Gastrocnemius medialis (tissue), 4 donors: ENCODE data around the gene LDLRAD4. TPM values are rescaled to one million over a fixed set of nuclear protein-coding genes. Genes with fewer than 3 reads are reported as not detected.

Experiments used
- ATAC-seq, 2 donors: fragments of 150-250 bp; one replicate each; pipeline ENCODE4 v1.9.1; 2016
- DNase-seq, 2 donors: peaks; one replicate each; pipeline ENCODE4 v3.0.0-alpha.2; 2019
- H3K27ac ChIP-seq, 4 donors: fragments of 200-600 bp; sonication (generic); 1 replicate in 1 of 4; 2 replicates in 3 of 4; pipeline ENCODE4 v1.5.1; 2016 to 2018; ENCODE audit warnings: mild to moderate bottlenecking in 2 of 4, moderate library complexity in 1 of 4
- H3K27me3 ChIP-seq, 3 donors: fragments of 200-600 bp; sonication (generic) in 2 of 3; 1 replicate in 1 of 3; 2 replicates in 2 of 3; pipeline versions ENCODE4 v1.5.1 to v1.6.0; 2016 to 2019; ENCODE audit warnings: mild to moderate bottlenecking in 1 of 3, moderate library complexity in 1 of 3
- H3K36me3 ChIP-seq, 2 donors: fragments of 200-600 bp; sonication (generic) in 1 of 2; one replicate each; pipeline ENCODE4 v1.5.1; 2017 to 2018
- H3K4me1 ChIP-seq, 2 donors: fragments of 200-600 bp; sonication (generic) in 1 of 2; one replicate each; pipeline ENCODE4 v1.5.1; 2016 to 2017; ENCODE audit warnings: mild to moderate bottlenecking in 2 of 2
- H3K4me3 ChIP-seq, 4 donors: fragments of 200-600 bp; sonication (generic) in 3 of 4; 1 replicate in 1 of 4; 2 replicates in 3 of 4; pipeline ENCODE4 v1.5.1; 2016 to 2019; ENCODE audit warnings: mild to moderate bottlenecking in 2 of 4
- H3K9me3 ChIP-seq, 3 donors: fragments of 200-600 bp; sonication (generic) in 2 of 3; 1 replicate in 1 of 3; 2 replicates in 2 of 3; pipeline ENCODE4 v1.5.1; 2016 to 2019
- POLR2A ChIP-seq, 2 donors: fragments of 450-650 bp; IDR thresholded peaks; one replicate each; pipeline ENCODE4 v1.6.1; 2017; ENCODE audit warnings: antibody characterized with exemption in 2 of 2, mild to moderate bottlenecking in 2 of 2, moderate library complexity in 2 of 2
- in situ Hi-C, 4 donors: fragments of 200-750 bp; cut with MboI; loops; one replicate each; pipeline versions ENCODE4 v1.15.0 to v1.8.0; 2017; ENCODE audit warnings: low sequenced_read_pairs in 4 of 4
- intact Hi-C: fragments of 100-400 bp; cut with DNase I; formaldehyde crosslinking; loops from one replicate; pipeline ENCODE4 v1.15.1; 2023; ENCODE audit warnings: low total_unique reads
- total RNA-seq, 4 donors: library from RNA; depleted of rRNA; stranded (reverse); fragments of >200 nt; gene quantifications; one replicate each; pipeline versions ENCODE4 v1.1.0 to v1.2.3, GENCODE V29; 2016
- TF ChIP-seq, protein P1 (sequence below), 5 experiments: fragments of 450-650 bp in 3 of 5; fragments of 200-600 bp in 2 of 5; sonication (generic) in 2 of 5; IDR thresholded peaks in 4 of 5; conservative IDR thresholded peaks in 1 of 5; 1 replicate in 4 of 5; 2 replicates in 1 of 5; pipeline ENCODE4 v1.5.1; 2016 to 2019; ENCODE audit warnings: antibody characterized with exemption in 5 of 5, mild to moderate bottlenecking in 3 of 5, moderate library complexity in 3 of 5

Gene LDLRAD4
- total RNA-seq, 4 donors from 2014 or later, result 3.9 to 11.1 (median 6.5) TPM

- Histone ChIP-seq H3K27ac (no peak overlapping the region), H3K4me1 (peaks cover 21 to 24% of the 10 kb centered on the region in 2 donors), H3K36me3 (no peaks in the 10 kb centered on the region), H3K4me3 (no peak overlapping the region), H3K27me3 (no peaks in the 10 kb centered on the region), H3K9me3 (no peaks in the 10 kb centered on the region)
- in situ Hi-C loops (loop anchor here in 2 of 4 donors (10.0 to 25.0 kb wide), 2 partner anchors 162 to 174 kb away; partner anchors contain the start of genes FAM210A (in 1 of the 2) and RNMT (in 1 of the 2)), intact Hi-C loops (loop anchor here (10.0 kb wide), 1 partner anchor 254 kb away; no protein-coding TSS in a partner anchor)
- TF ChIP-seq, protein P1, sequence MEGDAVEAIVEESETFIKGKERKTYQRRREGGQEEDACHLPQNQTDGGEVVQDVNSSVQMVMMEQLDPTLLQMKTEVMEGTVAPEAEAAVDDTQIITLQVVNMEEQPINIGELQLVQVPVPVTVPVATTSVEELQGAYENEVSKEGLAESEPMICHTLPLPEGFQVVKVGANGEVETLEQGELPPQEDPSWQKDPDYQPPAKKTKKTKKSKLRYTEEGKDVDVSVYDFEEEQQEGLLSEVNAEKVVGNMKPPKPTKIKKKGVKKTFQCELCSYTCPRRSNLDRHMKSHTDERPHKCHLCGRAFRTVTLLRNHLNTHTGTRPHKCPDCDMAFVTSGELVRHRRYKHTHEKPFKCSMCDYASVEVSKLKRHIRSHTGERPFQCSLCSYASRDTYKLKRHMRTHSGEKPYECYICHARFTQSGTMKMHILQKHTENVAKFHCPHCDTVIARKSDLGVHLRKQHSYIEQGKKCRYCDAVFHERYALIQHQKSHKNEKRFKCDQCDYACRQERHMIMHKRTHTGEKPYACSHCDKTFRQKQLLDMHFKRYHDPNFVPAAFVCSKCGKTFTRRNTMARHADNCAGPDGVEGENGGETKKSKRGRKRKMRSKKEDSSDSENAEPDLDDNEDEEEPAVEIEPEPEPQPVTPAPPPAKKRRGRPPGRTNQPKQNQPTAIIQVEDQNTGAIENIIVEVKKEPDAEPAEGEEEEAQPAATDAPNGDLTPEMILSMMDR (IDR thresholded peaks at IDR 0.05 in 4 of 5, conservative IDR thresholded peaks at IDR 0.05 in 1 of 5), result no peak
- no peak for TF ChIP-seq POLR2A (IDR thresholded peaks at IDR 0.05)
- ATAC-seq (no peak), DNase-seq (no peak)
These were observed 332.1 kb downstream of the LDLRAD4 start for GRCh38 chr18:13550418-13551304.

DNA sequence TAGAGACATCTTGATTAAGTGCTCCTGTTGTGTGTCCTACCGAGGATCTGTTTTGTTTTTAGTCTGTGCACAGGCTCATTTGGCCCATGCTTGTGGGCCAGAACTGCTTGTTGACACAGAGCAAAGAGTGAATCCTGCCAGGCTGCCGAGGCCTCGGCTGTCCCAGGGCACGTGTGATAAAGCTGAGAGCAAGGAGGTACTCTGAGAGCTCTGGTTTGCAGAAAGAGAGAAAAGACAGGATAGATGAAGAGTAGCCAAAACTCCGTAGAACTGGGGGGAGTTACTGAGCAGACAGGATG lies 332.7 kb downstream of the LDLRAD4 start:
- in situ Hi-C loops (loop anchor here in 2 of 4 donors (10.0 to 25.0 kb wide), 2 partner anchors 161 to 174 kb away; partner anchors contain the start of genes FAM210A (in 1 of the 2) and RNMT (in 1 of the 2)), intact Hi-C loops (loop anchor here (10.0 kb wide), 1 partner anchor 254 kb away; no protein-coding TSS in a partner anchor)
- DNase-seq (no peak), ATAC-seq (no peak)
- Histone ChIP-seq H3K4me1 (peaks cover 21 to 24% of the 10 kb centered on the region in 2 donors), H3K27ac (no peak overlapping the region), H3K9me3 (no peaks in the 10 kb centered on the region), H3K27me3 (no peaks in the 10 kb centered on the region), H3K36me3 (no peaks in the 10 kb centered on the region), H3K4me3 (no peak overlapping the region)
- TF ChIP-seq POLR2A (IDR thresholded peaks at IDR 0.05), result no peak
- TF ChIP-seq, protein P1 (IDR thresholded peaks at IDR 0.05 in 4 of 5, conservative IDR thresholded peaks at IDR 0.05 in 1 of 5), result no peak

DNA sequence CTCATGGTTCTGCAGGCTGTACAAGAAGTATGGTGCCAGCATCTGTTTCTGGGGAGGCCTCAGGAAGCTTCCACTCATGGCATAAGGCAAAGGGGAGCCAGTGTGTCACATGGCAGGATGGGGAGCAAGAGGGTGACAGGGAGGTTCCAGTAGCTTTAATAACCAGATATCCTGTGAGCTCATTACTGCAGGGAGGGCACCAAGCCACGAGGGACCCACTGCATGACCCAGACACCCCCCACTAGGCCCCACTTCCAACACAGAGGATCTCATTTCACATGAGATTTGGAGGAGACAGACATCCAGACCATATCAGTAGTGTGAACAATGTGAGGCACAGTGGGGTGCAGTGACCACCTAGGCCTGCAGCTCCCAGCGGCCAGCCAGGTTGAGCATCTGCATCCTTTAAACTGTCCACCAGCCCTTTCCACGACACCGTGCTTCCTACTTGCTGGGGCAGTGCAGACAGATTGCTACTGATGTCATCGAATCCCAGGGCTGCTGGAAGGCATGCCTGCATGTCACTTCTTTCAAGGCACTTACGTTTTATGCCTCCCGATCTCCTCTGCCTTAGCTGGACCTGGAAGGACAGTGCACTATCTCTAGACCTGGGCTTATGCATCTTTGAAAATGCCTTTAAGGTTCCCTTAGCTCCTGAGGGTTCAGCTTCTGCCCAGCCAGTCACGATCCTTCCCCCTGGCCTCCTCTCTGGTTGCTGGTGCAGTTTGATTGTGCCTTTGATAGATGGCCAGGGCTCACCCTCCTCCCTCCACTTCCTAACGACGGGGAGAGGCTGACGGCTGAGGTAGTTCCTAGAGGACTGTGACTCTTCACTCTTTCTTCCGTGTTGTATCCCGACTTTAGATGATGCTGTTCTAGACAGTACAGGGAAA lies 333.5 kb downstream of the LDLRAD4 start:
- no peak overlapping the region for H3K27ac ChIP-seq
- TF ChIP-seq, protein P1 (IDR thresholded peaks at IDR 0.05 in 4 of 5, conservative IDR thresholded peaks at IDR 0.05 in 1 of 5), result no peak
- no peak for TF ChIP-seq POLR2A (IDR thresholded peaks at IDR 0.05)
- peaks cover 15 to 19% of the 10 kb centered on the region in 2 donors for H3K4me1 ChIP-seq
- in situ Hi-C loops, result loop anchor here in 2 of 4 donors (10.0 to 25.0 kb wide), 2 partner anchors 160 to 173 kb away; partner anchors contain the start of genes FAM210A (in 1 of the 2) and RNMT (in 1 of the 2)
- intact Hi-C loops, result loop anchor here (10.0 kb wide), 1 partner anchor 253 kb away; no protein-coding TSS in a partner anchor
- H3K9me3 ChIP-seq, result no peaks in the 10 kb centered on the region
- H3K4me3 ChIP-seq, result no peak overlapping the region
- no peaks in the 10 kb centered on the region for H3K36me3 ChIP-seq
- ATAC-seq (no peak), DNase-seq (no peak)
- H3K27me3 ChIP-seq, result no peaks in the 10 kb centered on the region

- intact Hi-C loops, result loop anchor here (10.0 kb wide), 1 partner anchor 251 kb away; no protein-coding TSS in a partner anchor
- ATAC-seq, result no peak
- Histone ChIP-seq H3K4me1 (peaks cover 15 to 24% of the 10 kb centered on the region in 2 donors), H3K9me3 (no peaks in the 10 kb centered on the region), H3K36me3 (no peaks in the 10 kb centered on the region), H3K27ac (no peak overlapping the region), H3K4me3 (no peak overlapping the region), H3K27me3 (no peaks in the 10 kb centered on the region)
- in situ Hi-C loops, result loop anchor here in 2 of 4 donors (10.0 to 25.0 kb wide), 2 partner anchors 159 to 171 kb away; partner anchors contain the start of genes FAM210A (in 1 of the 2) and RNMT (in 1 of the 2)
- DNase-seq, result no peak
- TF ChIP-seq, protein P1 (IDR thresholded peaks at IDR 0.05 in 4 of 5, conservative IDR thresholded peaks at IDR 0.05 in 1 of 5), result no peak
- no peak for TF ChIP-seq POLR2A (IDR thresholded peaks at IDR 0.05)
These were observed 334.9 kb downstream of the LDLRAD4 start for GRCh38 chr18:13553449-13553848.
